IPS-15b (cell line): ENCODE data around the gene APBA1.

ENCODE experiments used
- H3K27me3 ChIP-seq: one replicate; pipeline ENCODE4 v1.6.1; 2013; ENCODE audit warnings: low read length; ENCODE audit not compliant: control insufficient read depth, insufficient read depth
- H3K36me3 ChIP-seq: one replicate; pipeline ENCODE4 v1.6.1; 2013; ENCODE audit warnings: low read length; ENCODE audit not compliant: control insufficient read depth, insufficient read depth
- H3K4me1 ChIP-seq: one replicate; pipeline ENCODE4 v1.6.1; 2013; ENCODE audit warnings: mild to moderate bottlenecking, low read length; ENCODE audit not compliant: control insufficient read depth, insufficient read depth
- H3K4me3 ChIP-seq: one replicate; pipeline ENCODE4 v1.5.1; 2013; ENCODE audit warnings: low read depth, low read length
- H3K9ac ChIP-seq: one replicate; pipeline ENCODE4 v1.6.1; 2013; ENCODE audit warnings: low read depth, mild to moderate bottlenecking, low read length
- H3K9me3 ChIP-seq: one replicate; pipeline ENCODE4 v1.6.1; 2013; ENCODE audit warnings: mild to moderate bottlenecking, low read length; ENCODE audit not compliant: control insufficient read depth, insufficient read depth

APBA1 gene

GRCh38 chr9:69571032-69571431, 101.1 kb downstream of the APBA1 start:
- Histone ChIP-seq H3K4me3 (no peak overlapping the region), H3K9ac (no peak overlapping the region), H3K27me3 (no peaks in the 10 kb centered on the region), H3K9me3 (no peaks in the 10 kb centered on the region), H3K4me1 (no peaks in the 10 kb centered on the region), H3K36me3 (no peaks in the 10 kb centered on the region)

- Histone ChIP-seq H3K36me3 (no peaks in the 10 kb centered on the region), H3K4me3 (no peak overlapping the region), H3K4me1 (no peaks in the 10 kb centered on the region), H3K9me3 (no peaks in the 10 kb centered on the region), H3K27me3 (no peaks in the 10 kb centered on the region), H3K9ac (no peak overlapping the region)
Observed at GRCh38 chr9:69569738-69570451, 102.3 kb downstream of the APBA1 start.

- H3K36me3 ChIP-seq: no peaks in the 10 kb centered on the region
- H3K9ac ChIP-seq: no peak overlapping the region
- no peaks in the 10 kb centered on the region for H3K4me1 ChIP-seq
- no peaks in the 10 kb centered on the region for H3K9me3 ChIP-seq
- H3K27me3 ChIP-seq: no peaks in the 10 kb centered on the region
- H3K4me3 ChIP-seq: no peak overlapping the region
Observed at GRCh38 chr9:69564557-69564956, 107.6 kb downstream of the APBA1 start.

- Histone ChIP-seq H3K36me3 (no peaks in the 10 kb centered on the region), H3K27me3 (no peaks in the 10 kb centered on the region), H3K9me3 (no peaks in the 10 kb centered on the region), H3K4me3 (no peak overlapping the region), H3K9ac (no peak overlapping the region), H3K4me1 (no peaks in the 10 kb centered on the region)
Observed at GRCh38 chr9:69559126-69559525, 113.0 kb downstream of the APBA1 start.

- H3K9me3 ChIP-seq: no peaks in the 10 kb centered on the region
- H3K9ac ChIP-seq: no peak overlapping the region
- no peaks in the 10 kb centered on the region for H3K27me3 ChIP-seq
- no peaks in the 10 kb centered on the region for H3K4me1 ChIP-seq
- no peaks in the 10 kb centered on the region for H3K36me3 ChIP-seq
- H3K4me3 ChIP-seq: no peak overlapping the region
Observed at GRCh38 chr9:69556707-69557106, 115.5 kb downstream of the APBA1 start.

- no peak overlapping the region for H3K4me3 ChIP-seq
- no peaks in the 10 kb centered on the region for H3K9me3 ChIP-seq
- no peak overlapping the region for H3K9ac ChIP-seq
- no peaks in the 10 kb centered on the region for H3K27me3 ChIP-seq
- H3K36me3 ChIP-seq: no peaks in the 10 kb centered on the region
- no peaks in the 10 kb centered on the region for H3K4me1 ChIP-seq
Observed at GRCh38 chr9:69555802-69556201, 116.4 kb downstream of the APBA1 start.

- H3K9ac ChIP-seq: no peak overlapping the region
- no peaks in the 10 kb centered on the region for H3K27me3 ChIP-seq
- no peaks in the 10 kb centered on the region for H3K36me3 ChIP-seq
- no peak overlapping the region for H3K4me3 ChIP-seq
- H3K4me1 ChIP-seq: no peaks in the 10 kb centered on the region
- H3K9me3 ChIP-seq: no peaks in the 10 kb centered on the region
Observed at GRCh38 chr9:69554945-69555344, 117.2 kb downstream of the APBA1 start.

- H3K9ac ChIP-seq: no peak overlapping the region
- no peak overlapping the region for H3K4me3 ChIP-seq
- no peaks in the 10 kb centered on the region for H3K4me1 ChIP-seq
- H3K9me3 ChIP-seq: no peaks in the 10 kb centered on the region
- H3K36me3 ChIP-seq: no peaks in the 10 kb centered on the region
- no peaks in the 10 kb centered on the region for H3K27me3 ChIP-seq
Observed at GRCh38 chr9:69549310-69550202, 122.6 kb downstream of the APBA1 start.

- Histone ChIP-seq H3K4me1 (no peaks in the 10 kb centered on the region), H3K36me3 (no peaks in the 10 kb centered on the region), H3K4me3 (no peak overlapping the region), H3K9ac (no peak overlapping the region), H3K9me3 (no peaks in the 10 kb centered on the region), H3K27me3 (no peaks in the 10 kb centered on the region)
Observed at GRCh38 chr9:69548681-69549080, 123.5 kb downstream of the APBA1 start.

GRCh38 chr9:69546265-69546664, 125.9 kb downstream of the APBA1 start:
- no peaks in the 10 kb centered on the region for H3K9me3 ChIP-seq
- no peaks in the 10 kb centered on the region for H3K27me3 ChIP-seq
- peaks cover 5% of the 10 kb centered on the region for H3K4me1 ChIP-seq
- H3K36me3 ChIP-seq: no peaks in the 10 kb centered on the region
- H3K4me3 ChIP-seq: no peak overlapping the region
- H3K9ac ChIP-seq: no peak overlapping the region

GRCh38 chr9:69542942-69543704, 129.0 kb downstream of the APBA1 start:
- Histone ChIP-seq H3K9ac (no peak overlapping the region), H3K4me3 (no peak overlapping the region), H3K27me3 (no peaks in the 10 kb centered on the region)

More at GRCh38 chr9:69542942-69543704, 129.0 kb downstream of the APBA1 start:
- Histone ChIP-seq H3K9me3 (no peaks in the 10 kb centered on the region), H3K4me1 (peaks cover 5% of the 10 kb centered on the region), H3K36me3 (no peaks in the 10 kb centered on the region)
